Type B pancreatic cell (in vitro differentiated cells): ENCODE results near the gene FAM186B. TPM values are rescaled to one million over a fixed set of nuclear protein-coding genes. Genes with fewer than 3 reads are reported as not detected.

Source experiments
- DNase-seq: peaks from one replicate; pipeline ENCODE4 v3.0.0; 2021; ENCODE audit warnings: mixed read lengths; ENCODE audit not compliant: unreplicated experiment; ENCODE audit errors: extremely low spot score
- H3K27ac Mint-ChIP-seq: 2 replicates; pipeline ENCODE4 v1.8.0; 2021; ENCODE audit warnings: mild to moderate bottlenecking, mixed read lengths
- H3K27me3 Mint-ChIP-seq: 2 replicates; pipeline ENCODE4 v1.8.0; 2021; ENCODE audit warnings: mixed read lengths
- H3K36me3 Mint-ChIP-seq: 2 replicates; pipeline ENCODE4 v1.8.0; 2021; ENCODE audit warnings: mixed read lengths
- H3K4me1 Mint-ChIP-seq: one replicate; pipeline ENCODE4 v1.8.0; 2021; ENCODE audit warnings: mixed read lengths; ENCODE audit not compliant: unreplicated experiment
- H3K4me3 Mint-ChIP-seq: 2 replicates; pipeline ENCODE4 v1.8.0; 2021; ENCODE audit warnings: mild to moderate bottlenecking, mixed read lengths
- H3K9me3 Mint-ChIP-seq: 2 replicates; pipeline ENCODE4 v1.8.0; 2021; ENCODE audit warnings: mixed read lengths
- total RNA-seq: library from RNA; stranded (reverse); gene quantifications from 2 replicates; pipeline ENCODE4 v1.2.1, GENCODE V29; 2021; ENCODE audit warnings: low replicate concordance
- TF ChIP-seq, protein P1 (sequence below): fragments of 200-600 bp; sonication (generic); conservative IDR thresholded peaks from 2 replicates; pipeline ENCODE4 v1.5.0; 2021; ENCODE audit warnings: antibody characterized with exemption, mild to moderate bottlenecking

Gene FAM186B
- total RNA-seq, 1 donor from 2014 or later = 0.14 TPM

GRCh38 chr12:49546481-49546880, 59.0 kb downstream of the FAM186B start:
- Mint-ChIP-seq H3K9me3 (no peaks in the 10 kb centered on the region), H3K36me3 (no peaks in the 10 kb centered on the region), H3K27me3 (peaks cover 79% of the 10 kb centered on the region), H3K4me1 (no peaks in the 10 kb centered on the region), H3K27ac (no peak overlapping the region), H3K4me3 (no peak overlapping the region)
- no peak for DNase-seq
- TF ChIP-seq, protein P1, sequence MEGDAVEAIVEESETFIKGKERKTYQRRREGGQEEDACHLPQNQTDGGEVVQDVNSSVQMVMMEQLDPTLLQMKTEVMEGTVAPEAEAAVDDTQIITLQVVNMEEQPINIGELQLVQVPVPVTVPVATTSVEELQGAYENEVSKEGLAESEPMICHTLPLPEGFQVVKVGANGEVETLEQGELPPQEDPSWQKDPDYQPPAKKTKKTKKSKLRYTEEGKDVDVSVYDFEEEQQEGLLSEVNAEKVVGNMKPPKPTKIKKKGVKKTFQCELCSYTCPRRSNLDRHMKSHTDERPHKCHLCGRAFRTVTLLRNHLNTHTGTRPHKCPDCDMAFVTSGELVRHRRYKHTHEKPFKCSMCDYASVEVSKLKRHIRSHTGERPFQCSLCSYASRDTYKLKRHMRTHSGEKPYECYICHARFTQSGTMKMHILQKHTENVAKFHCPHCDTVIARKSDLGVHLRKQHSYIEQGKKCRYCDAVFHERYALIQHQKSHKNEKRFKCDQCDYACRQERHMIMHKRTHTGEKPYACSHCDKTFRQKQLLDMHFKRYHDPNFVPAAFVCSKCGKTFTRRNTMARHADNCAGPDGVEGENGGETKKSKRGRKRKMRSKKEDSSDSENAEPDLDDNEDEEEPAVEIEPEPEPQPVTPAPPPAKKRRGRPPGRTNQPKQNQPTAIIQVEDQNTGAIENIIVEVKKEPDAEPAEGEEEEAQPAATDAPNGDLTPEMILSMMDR = no peak

- DNase-seq = no peak
- no peaks in the 10 kb centered on the region for H3K36me3 Mint-ChIP-seq
- H3K4me1 Mint-ChIP-seq = no peaks in the 10 kb centered on the region
- TF ChIP-seq, protein P1 = no peak
- H3K27ac Mint-ChIP-seq = no peak overlapping the region
- H3K4me3 Mint-ChIP-seq = no peak overlapping the region
- peaks cover 81% of the 10 kb centered on the region for H3K27me3 Mint-ChIP-seq
- no peaks in the 10 kb centered on the region for H3K9me3 Mint-ChIP-seq
Measured at GRCh38 chr12:49545815-49546214, 59.6 kb downstream of the FAM186B start.

GRCh38 chr12:49543914-49544815, 61.3 kb downstream of the FAM186B start:
- no peak overlapping the region for H3K27ac Mint-ChIP-seq
- no peak overlapping the region for H3K4me3 Mint-ChIP-seq
- TF ChIP-seq, protein P1 = no peak
- no peak for DNase-seq
- no peaks in the 10 kb centered on the region for H3K9me3 Mint-ChIP-seq
- H3K27me3 Mint-ChIP-seq = peaks cover 85% of the 10 kb centered on the region
- peaks cover 5% of the 10 kb centered on the region for H3K4me1 Mint-ChIP-seq
- no peaks in the 10 kb centered on the region for H3K36me3 Mint-ChIP-seq

GRCh38 chr12:49543221-49543913, 62.1 kb downstream of the FAM186B start:
- peaks cover 82% of the 10 kb centered on the region for H3K27me3 Mint-ChIP-seq
- H3K4me1 Mint-ChIP-seq = peaks cover 5% of the 10 kb centered on the region
- no peak overlapping the region for H3K4me3 Mint-ChIP-seq
- TF ChIP-seq, protein P1 = no peak
- no peaks in the 10 kb centered on the region for H3K36me3 Mint-ChIP-seq
- H3K9me3 Mint-ChIP-seq = no peaks in the 10 kb centered on the region
- no peak for DNase-seq
- no peak overlapping the region for H3K27ac Mint-ChIP-seq

- H3K4me3 Mint-ChIP-seq = no peak overlapping the region
- H3K27ac Mint-ChIP-seq = no peak overlapping the region
- TF ChIP-seq, protein P1 = no peak
- no peaks in the 10 kb centered on the region for H3K36me3 Mint-ChIP-seq
- peaks cover 82% of the 10 kb centered on the region for H3K27me3 Mint-ChIP-seq
- DNase-seq = no peak
- no peaks in the 10 kb centered on the region for H3K9me3 Mint-ChIP-seq
- peaks cover 5% of the 10 kb centered on the region for H3K4me1 Mint-ChIP-seq
Measured at GRCh38 chr12:49542592-49543160, 62.8 kb downstream of the FAM186B start.
